Stimulated activated CD4-positive, alpha-beta T cell treated with anti-CD3 and anti-CD28 coated beads, TNF-alpha, amount 100 ng/mL, for 24 hours (primary cell): ENCODE data around the gene TMPRSS11F.

Experiments
- DNase-seq, 3 experiments: peaks; one replicate each; pipeline ENCODE4 v3.0.0-alpha.2; 2020; ENCODE audit warnings: low read depth in 3 of 3

Gene TMPRSS11F

DNA sequence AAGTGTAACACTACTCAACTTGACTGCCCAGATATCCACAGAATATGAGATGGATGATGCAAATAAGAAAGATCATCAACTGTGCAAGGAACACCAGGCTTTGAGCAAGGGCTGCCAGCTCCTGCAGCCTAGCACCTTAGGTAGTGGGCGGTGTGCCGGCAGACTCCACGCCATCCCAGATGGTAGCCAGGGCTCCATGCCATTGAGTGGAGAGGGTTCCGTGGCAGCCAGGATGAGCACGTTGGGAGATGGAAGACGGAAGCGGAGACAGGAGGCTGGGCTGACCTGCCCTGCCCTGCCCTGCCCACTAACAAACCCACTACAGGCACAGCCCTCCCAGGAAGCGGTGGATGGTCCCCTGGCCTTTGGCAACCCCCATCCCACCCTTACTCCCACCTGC is 51.9 kb downstream of the TMPRSS11F start:
- no peak for DNase-seq

DNA sequence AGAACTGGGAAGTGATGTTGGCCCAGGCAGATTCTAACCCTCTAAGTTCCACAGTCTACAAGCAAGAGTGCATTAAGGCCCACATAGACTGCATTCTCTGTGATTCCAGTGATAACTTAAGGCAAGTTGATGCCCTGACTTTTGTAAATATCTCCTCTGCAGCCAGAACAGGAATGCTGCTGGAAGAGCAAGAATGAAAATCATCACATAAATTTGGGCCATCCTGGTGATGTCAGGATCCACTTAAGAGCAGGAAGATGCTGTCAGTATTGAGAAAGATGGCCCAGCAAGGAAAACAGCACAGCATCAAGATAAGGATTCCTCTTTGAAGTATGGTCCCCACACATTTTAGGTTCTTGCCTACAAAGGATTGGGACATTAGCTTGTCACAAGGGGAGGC is 52.4 kb downstream of the TMPRSS11F start:
- no peak for DNase-seq

DNA sequence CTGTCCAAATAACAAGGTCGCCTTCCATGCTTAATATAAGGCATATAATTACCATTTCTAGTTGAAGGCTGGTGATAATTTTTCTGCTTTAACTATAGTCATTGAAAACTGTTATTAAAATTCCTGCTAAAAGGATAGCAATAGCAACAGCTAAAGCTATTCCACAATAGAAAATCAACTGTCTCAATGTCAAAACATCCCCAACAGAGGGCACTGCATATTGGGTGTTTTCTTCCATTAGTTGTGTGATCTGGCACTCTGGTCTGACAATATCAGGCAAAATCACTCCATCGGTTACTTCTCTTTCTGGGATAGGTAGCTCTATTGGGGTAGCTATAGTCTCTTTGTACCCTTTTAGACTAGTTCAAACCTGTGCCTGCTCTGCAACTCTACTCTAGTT is 53.5 kb downstream of the TMPRSS11F start:
- DNase-seq, result no peak

DNA sequence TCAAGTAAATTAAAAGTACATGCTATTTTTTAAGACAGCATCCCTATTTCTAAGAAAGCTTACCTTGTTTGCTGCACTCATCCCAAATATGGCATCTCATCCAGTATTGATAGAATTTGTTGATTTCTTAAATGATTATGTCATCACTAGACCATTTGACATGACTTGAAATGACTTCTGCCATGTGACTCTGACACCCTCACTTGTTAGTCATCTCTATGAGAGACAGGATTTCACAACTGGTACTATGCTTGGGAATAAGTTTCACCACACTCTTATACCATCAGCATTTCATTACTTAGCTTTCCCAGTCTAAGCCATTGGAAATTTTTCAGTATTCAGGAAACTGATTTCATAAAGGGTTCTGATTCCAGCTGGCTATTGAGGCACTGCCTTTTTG is 55.3 kb downstream of the TMPRSS11F start:
- DNase-seq, result no peak

DNA sequence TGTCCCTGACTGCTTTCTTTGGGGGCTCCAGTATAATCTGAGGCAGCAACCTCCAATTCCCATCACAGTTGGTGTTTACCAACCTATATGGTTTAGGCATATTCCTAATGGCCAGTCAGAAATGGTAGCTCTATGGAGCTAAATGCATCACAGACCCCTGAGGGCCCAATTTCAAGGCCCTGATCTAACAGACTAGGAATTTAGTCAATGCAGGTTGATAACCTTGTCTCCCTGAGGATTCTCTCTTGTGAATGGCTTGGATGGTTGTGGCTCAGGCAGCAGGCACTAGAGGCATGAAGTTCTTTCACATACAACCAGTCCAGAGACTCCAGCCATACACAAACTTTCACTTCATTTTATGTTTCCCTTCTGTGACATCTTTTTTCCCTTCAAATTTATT is 59.4 kb downstream of the TMPRSS11F start:
- DNase-seq, result no peak

DNA sequence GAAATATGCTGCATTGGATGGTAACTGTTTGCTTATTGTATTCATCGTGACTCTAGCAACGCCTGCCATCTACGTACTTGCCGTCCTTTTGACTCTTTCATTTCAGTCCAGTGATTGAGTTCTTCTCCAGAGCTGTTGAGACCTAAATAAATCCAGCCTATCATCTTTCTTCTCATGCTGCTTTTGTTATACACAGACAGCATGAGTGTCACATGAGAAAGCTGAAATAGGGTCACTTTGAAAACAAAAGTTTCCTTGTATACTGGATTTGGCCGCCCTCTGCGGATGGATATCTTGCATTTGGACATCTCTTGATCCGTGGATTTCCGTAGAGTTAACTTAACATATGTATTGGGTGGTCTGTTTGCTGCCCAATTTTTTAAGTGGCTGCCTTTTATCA is 67.2 kb downstream of the TMPRSS11F start:
- no peak for DNase-seq

DNA sequence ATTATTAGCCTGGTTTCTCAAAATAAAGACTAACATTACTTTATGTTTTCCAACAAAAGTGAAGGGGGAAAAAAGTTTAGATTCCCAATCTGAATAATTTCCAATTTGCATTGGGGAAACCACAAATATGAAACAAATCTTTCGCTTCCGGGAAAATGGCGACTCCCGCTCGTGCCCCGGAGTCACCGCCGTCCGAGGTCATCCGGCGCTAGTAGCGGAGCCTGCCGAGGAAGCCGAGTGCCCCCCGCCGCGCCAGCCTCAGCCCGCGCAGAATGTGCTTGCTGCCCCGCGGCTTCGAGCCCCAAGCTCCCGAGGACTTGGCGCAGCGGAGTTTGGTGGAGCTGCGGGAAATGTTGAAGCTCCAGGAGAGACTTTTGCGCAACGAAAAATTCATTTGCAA is 91.4 kb downstream of the TMPRSS11F start:
- no peak for DNase-seq

DNA sequence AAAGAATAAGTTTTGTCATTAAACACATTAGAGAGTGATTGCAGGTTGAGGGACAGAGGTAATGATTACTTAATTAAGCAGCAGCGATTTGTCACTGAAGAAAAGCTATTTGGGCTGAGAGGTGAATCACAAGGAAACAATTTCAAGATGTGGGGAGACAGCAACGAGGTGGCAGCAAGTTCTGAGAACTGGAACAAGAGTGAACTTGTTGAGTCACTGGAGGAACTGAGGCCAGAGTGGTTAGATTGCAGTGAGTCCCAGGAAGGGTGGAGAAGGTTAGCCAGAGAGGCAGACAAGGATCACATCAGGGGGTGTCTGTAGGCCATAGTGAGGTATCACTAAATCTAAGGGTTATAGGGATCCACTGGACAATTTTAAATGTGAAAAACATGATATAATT is 108.5 kb downstream of the TMPRSS11F start:
- no peak for DNase-seq

DNA sequence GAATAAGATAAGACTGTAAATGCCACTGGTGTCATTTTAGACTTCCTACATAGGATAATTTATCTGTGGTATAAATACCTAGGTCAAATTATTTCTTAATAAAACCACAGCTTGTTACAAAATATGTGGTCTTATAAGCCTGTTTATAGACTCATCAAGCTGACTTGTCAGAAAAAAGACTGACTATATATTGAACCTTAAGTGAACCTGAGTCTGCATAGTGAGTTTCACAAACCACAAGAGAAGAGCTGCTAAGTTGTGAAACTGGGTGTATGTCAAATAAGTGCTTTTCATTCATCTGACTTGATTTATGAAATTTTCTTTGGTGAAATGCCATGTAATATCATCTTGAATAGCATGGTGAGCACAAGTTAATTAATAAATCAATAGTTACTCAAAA is 118.0 kb downstream of the TMPRSS11F start:
- DNase-seq, result no peak
